ENCODE data around the gene CABP1. TPM values are rescaled to one million over a fixed set of nuclear protein-coding genes. Genes with fewer than 3 reads are reported as not detected.
"Not testable (repeated sequence)": the region's sequence is repeated elsewhere in the genome, so short reads cannot be mapped to it uniquely, and the experiment has no call there.

The CABP1 gene
- total and polyA plus RNA-seq, 7 donors, result 0.60 to 1.8 (median 1.6) TPM

- WGBS, 2 donors, result 74 to 77% methylated on average over 3 of the region's 3 CpGs
- H3K4me1 ChIP-seq, result no peaks in the 10 kb centered on the region
- no peak overlapping the region for H3K4me3 ChIP-seq
- H3K27me3 ChIP-seq, result no peaks in the 10 kb centered on the region
- no peaks in the 10 kb centered on the region for H3K9me3 ChIP-seq
- DNase-seq, result no peak
- H3K27ac ChIP-seq, result no peak overlapping the region
- no peak for TF ChIP-seq CTCF (IDR thresholded peaks at IDR 0.05)
- TF ChIP-seq POLR2A (IDR thresholded peaks at IDR 0.05), result no peak
- no peak for TF ChIP-seq EP300 (IDR thresholded peaks at IDR 0.05)
- TF ChIP-seq POLR2AphosphoS5 (IDR thresholded peaks at IDR 0.05), result no peak
- intact Hi-C loops (cut with DNase I), result no loop called here
- H3K36me3 ChIP-seq, result no peaks in the 10 kb centered on the region
Observed at GRCh38 chr12:120597861-120598260, 42.6 kb upstream of the CABP1 start.

- no peaks in the 10 kb centered on the region for H3K36me3 ChIP-seq
- H3K9me3 ChIP-seq, result no peaks in the 10 kb centered on the region
- no peak overlapping the region for H3K4me3 ChIP-seq
- intact Hi-C loops (cut with DNase I), result no loop called here
- no peak for TF ChIP-seq EP300 (IDR thresholded peaks at IDR 0.05)
- TF ChIP-seq CTCF (IDR thresholded peaks at IDR 0.05), result no peak
- TF ChIP-seq POLR2A (IDR thresholded peaks at IDR 0.05), result no peak
- TF ChIP-seq POLR2AphosphoS5 (IDR thresholded peaks at IDR 0.05), result no peak
- WGBS, 2 donors, result 54 to 70% methylated on average over 13 of the region's 13 CpGs
- H3K27me3 ChIP-seq, result no peaks in the 10 kb centered on the region
- no peak for DNase-seq
- no peak overlapping the region for H3K27ac ChIP-seq
- H3K4me1 ChIP-seq, result no peaks in the 10 kb centered on the region
Observed at GRCh38 chr12:120598674-120599463, 41.6 kb upstream of the CABP1 start.

GRCh38 chr12:120599672-120600552, 40.5 kb upstream of the CABP1 start:
- H3K4me3 ChIP-seq, result no peak overlapping the region
- no peak for DNase-seq
- WGBS, 2 donors, result 83 to 85% methylated on average over 23 of the region's 23 CpGs
- H3K27me3 ChIP-seq, result no peaks in the 10 kb centered on the region
- no peak overlapping the region for H3K27ac ChIP-seq
- no peaks in the 10 kb centered on the region for H3K9me3 ChIP-seq
- H3K36me3 ChIP-seq, result no peaks in the 10 kb centered on the region
- H3K4me1 ChIP-seq, result no peaks in the 10 kb centered on the region
- no peak for TF ChIP-seq POLR2AphosphoS5 (IDR thresholded peaks at IDR 0.05)
- TF ChIP-seq CTCF (IDR thresholded peaks at IDR 0.05), result no peak
- TF ChIP-seq POLR2A (IDR thresholded peaks at IDR 0.05), result no peak
- TF ChIP-seq EP300 (IDR thresholded peaks at IDR 0.05), result no peak
- intact Hi-C loops (cut with DNase I), result no loop called here

- 51 to 64% methylated on average over 5 of the region's 5 CpGs for WGBS, 2 donors
- H3K9me3 ChIP-seq, result not testable (repeated sequence)
Observed at GRCh38 chr12:120602416-120602815, 38.0 kb upstream of the CABP1 start.

GRCh38 chr12:120610560-120610959, 29.9 kb upstream of the CABP1 start:
- no peak overlapping the region for H3K27ac ChIP-seq
- DNase-seq, result no peak
- H3K27me3 ChIP-seq, result no peaks in the 10 kb centered on the region
- no peaks in the 10 kb centered on the region for H3K9me3 ChIP-seq
- 86% methylated on average over 4 of the region's 4 CpGs for WGBS, 2 donors
- H3K36me3 ChIP-seq, result no peaks in the 10 kb centered on the region
- no peak for TF ChIP-seq EP300 (IDR thresholded peaks at IDR 0.05)
- TF ChIP-seq CTCF (IDR thresholded peaks at IDR 0.05), result no peak
- TF ChIP-seq POLR2AphosphoS5 (IDR thresholded peaks at IDR 0.05), result no peak
- no peak for TF ChIP-seq POLR2A (IDR thresholded peaks at IDR 0.05)
- intact Hi-C loops (cut with DNase I), result no loop called here
- no peaks in the 10 kb centered on the region for H3K4me1 ChIP-seq
- no peak overlapping the region for H3K4me3 ChIP-seq

More at GRCh38 chr12:120602416-120602815, 38.0 kb upstream of the CABP1 start:
- H3K36me3 ChIP-seq; H3K4me3 ChIP-seq; H3K4me1 ChIP-seq; H3K27me3 ChIP-seq; intact Hi-C loops (cut with DNase I); H3K27ac ChIP-seq; DNase-seq: not testable (repeated sequence)

GRCh38 chr12:120611534-120611933, 28.9 kb upstream of the CABP1 start:
- intact Hi-C loops (cut with DNase I); H3K4me3 ChIP-seq; H3K9me3 ChIP-seq; H3K4me1 ChIP-seq; DNase-seq; H3K36me3 ChIP-seq; H3K27ac ChIP-seq; H3K27me3 ChIP-seq: not testable (repeated sequence)
- WGBS, 2 donors, result 80 to 96% methylated on average over 1 of the region's 1 CpG
